ENCODE results near the gene GARIN5A.

GARIN5A gene

GRCh38 chr19:50423279-50424113 is 53.2 kb downstream of the GARIN5A start:
- Histone ChIP-seq H3K27ac (replicated peaks) (no peak overlapping the region), H3K27me3 (ENCODE audit: insufficient read depth, poor library complexity, severe bottlenecking) (no peaks in the 10 kb centered on the region), H3K4me3 (replicated peaks; ENCODE audit: insufficient read depth, low read length) (no peak overlapping the region)
- no peak for DNase-seq (ENCODE audit: low read depth in 1 of 2, low spot score in 1 of 2)
- TF ChIP-seq POLR2AphosphoS5 (IDR thresholded peaks at IDR 0.05; ENCODE audit: low read depth) (no peak), GABPA (IDR thresholded peaks at IDR 0.05; ENCODE audit: low read depth) (no peak), SPI1 (IDR thresholded peaks at IDR 0.05; ENCODE audit: borderline replicate concordance, low read depth) (no peak)
- TF ChIP-seq, protein P1, sequence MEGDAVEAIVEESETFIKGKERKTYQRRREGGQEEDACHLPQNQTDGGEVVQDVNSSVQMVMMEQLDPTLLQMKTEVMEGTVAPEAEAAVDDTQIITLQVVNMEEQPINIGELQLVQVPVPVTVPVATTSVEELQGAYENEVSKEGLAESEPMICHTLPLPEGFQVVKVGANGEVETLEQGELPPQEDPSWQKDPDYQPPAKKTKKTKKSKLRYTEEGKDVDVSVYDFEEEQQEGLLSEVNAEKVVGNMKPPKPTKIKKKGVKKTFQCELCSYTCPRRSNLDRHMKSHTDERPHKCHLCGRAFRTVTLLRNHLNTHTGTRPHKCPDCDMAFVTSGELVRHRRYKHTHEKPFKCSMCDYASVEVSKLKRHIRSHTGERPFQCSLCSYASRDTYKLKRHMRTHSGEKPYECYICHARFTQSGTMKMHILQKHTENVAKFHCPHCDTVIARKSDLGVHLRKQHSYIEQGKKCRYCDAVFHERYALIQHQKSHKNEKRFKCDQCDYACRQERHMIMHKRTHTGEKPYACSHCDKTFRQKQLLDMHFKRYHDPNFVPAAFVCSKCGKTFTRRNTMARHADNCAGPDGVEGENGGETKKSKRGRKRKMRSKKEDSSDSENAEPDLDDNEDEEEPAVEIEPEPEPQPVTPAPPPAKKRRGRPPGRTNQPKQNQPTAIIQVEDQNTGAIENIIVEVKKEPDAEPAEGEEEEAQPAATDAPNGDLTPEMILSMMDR (IDR thresholded peaks at IDR 0.05; ENCODE audit: insufficient read depth, low read length) = no peak
- TF ChIP-seq, protein P2, sequence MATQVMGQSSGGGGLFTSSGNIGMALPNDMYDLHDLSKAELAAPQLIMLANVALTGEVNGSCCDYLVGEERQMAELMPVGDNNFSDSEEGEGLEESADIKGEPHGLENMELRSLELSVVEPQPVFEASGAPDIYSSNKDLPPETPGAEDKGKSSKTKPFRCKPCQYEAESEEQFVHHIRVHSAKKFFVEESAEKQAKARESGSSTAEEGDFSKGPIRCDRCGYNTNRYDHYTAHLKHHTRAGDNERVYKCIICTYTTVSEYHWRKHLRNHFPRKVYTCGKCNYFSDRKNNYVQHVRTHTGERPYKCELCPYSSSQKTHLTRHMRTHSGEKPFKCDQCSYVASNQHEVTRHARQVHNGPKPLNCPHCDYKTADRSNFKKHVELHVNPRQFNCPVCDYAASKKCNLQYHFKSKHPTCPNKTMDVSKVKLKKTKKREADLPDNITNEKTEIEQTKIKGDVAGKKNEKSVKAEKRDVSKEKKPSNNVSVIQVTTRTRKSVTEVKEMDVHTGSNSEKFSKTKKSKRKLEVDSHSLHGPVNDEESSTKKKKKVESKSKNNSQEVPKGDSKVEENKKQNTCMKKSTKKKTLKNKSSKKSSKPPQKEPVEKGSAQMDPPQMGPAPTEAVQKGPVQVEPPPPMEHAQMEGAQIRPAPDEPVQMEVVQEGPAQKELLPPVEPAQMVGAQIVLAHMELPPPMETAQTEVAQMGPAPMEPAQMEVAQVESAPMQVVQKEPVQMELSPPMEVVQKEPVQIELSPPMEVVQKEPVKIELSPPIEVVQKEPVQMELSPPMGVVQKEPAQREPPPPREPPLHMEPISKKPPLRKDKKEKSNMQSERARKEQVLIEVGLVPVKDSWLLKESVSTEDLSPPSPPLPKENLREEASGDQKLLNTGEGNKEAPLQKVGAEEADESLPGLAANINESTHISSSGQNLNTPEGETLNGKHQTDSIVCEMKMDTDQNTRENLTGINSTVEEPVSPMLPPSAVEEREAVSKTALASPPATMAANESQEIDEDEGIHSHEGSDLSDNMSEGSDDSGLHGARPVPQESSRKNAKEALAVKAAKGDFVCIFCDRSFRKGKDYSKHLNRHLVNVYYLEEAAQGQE (IDR thresholded peaks at IDR 0.05; ENCODE audit: insufficient replicate concordance, low read depth) = no peak

- H3K27ac ChIP-seq (replicated peaks) = no peak overlapping the region
- TF ChIP-seq SPI1 (IDR thresholded peaks at IDR 0.05; ENCODE audit: borderline replicate concordance, low read depth) (no peak), POLR2AphosphoS5 (IDR thresholded peaks at IDR 0.05; ENCODE audit: low read depth) (no peak), GABPA (IDR thresholded peaks at IDR 0.05; ENCODE audit: low read depth) (no peak)
- TF ChIP-seq, protein P1 (IDR thresholded peaks at IDR 0.05; ENCODE audit: insufficient read depth, low read length) = no peak
- TF ChIP-seq, protein P2 (IDR thresholded peaks at IDR 0.05; ENCODE audit: insufficient replicate concordance, low read depth) = no peak
- H3K4me3 ChIP-seq (replicated peaks; ENCODE audit: insufficient read depth, low read length) = no peak overlapping the region
- no peak for DNase-seq (ENCODE audit: low read depth in 1 of 2, low spot score in 1 of 2)
- H3K27me3 ChIP-seq (ENCODE audit: insufficient read depth, poor library complexity, severe bottlenecking) = no peaks in the 10 kb centered on the region
These were observed 54.0 kb downstream of the GARIN5A start for GRCh38 chr19:50422397-50423278.

- Histone ChIP-seq H3K4me3 (replicated peaks; ENCODE audit: insufficient read depth, low read length) (no peak overlapping the region), H3K27ac (replicated peaks) (no peak overlapping the region), H3K27me3 (ENCODE audit: insufficient read depth, poor library complexity, severe bottlenecking) (no peaks in the 10 kb centered on the region)
- no peak for DNase-seq (ENCODE audit: low read depth in 1 of 2, low spot score in 1 of 2)
- TF ChIP-seq, protein P1 (IDR thresholded peaks at IDR 0.05; ENCODE audit: insufficient read depth, low read length) = no peak
- TF ChIP-seq SPI1 (IDR thresholded peaks at IDR 0.05; ENCODE audit: borderline replicate concordance, low read depth) (no peak), GABPA (IDR thresholded peaks at IDR 0.05; ENCODE audit: low read depth) (no peak), POLR2AphosphoS5 (IDR thresholded peaks at IDR 0.05; ENCODE audit: low read depth) (no peak)
- TF ChIP-seq, protein P2 (IDR thresholded peaks at IDR 0.05; ENCODE audit: insufficient replicate concordance, low read depth) = no peak
These were observed 55.8 kb downstream of the GARIN5A start for GRCh38 chr19:50420808-50421207.

All from HL-60 (cell line).